ENCODE results near the gene ASIC3.

The ASIC3 gene

DNA sequence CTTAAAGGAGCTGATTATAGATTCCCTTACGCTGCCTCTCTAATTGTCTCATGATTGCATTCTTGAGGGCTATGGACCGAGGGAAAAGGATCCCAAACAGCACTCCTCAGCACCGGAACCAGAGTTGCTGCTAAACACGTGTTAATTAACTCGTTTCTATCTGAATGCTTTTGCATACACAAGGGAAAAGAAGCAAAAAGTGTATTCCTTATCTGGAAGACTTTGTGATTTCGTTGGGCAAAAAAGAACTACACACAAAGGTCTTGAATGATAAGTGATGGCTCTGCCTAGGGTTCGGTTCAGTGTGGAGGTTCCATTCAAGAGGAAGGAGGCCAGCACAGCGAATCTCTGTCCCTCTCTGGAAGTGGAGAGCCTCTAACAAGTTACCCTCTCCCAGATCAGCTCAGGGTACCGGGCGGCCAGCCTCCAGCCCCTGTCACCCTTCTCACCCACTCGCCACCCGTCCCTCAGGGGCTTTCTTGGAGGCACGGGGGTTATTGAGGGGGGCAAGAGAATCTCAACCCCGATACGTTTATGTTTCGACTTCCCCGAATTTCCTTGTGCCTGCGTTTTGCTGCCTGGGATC, 10.5 kb downstream of the ASIC3 start:
- no peak for DNase-seq

DNA sequence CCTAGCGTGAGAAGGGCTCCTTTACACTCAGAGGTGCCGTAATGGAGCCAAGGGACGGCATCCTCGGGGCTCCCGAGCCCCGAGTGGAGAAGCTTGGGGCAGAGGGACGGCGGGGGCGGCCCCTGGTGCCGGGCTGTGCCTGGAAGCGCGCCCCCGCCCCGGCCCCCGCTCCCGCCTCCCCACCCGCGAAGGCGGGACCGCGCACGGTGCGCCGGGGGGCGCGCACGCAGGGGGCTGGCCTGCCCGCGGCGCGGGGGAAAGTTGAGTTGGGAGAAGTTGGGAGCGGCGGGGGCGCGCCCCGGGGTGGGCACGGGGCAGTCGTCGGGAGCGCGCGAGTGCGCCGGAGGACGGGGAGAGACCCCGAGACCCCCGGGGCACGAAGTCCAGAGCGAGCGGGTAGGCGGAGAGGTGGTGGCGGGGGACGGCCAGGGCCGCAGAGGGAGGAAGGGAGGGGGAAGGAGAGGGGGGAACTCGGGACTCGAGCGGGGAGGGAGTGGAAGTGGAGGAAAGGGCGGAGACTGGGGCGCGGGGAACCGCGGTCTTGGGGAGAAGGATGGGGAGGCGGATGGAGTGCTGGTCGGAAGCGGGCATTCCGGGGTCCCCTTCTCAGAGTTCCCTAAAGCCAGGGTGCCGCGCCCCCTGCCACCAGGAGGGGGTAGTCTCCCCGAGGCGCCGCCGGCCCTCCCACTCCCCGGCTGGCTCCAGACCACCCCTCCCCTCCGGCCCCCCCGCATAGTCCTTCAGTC, 11.2 kb downstream of the ASIC3 start, which contains the start of gene SLC4A2:
SLC4A2 (plus strand) TSS at position 223 of the 746 bp plus-strand sequence. CDS start 2,399 bp downstream, outside the sequence.
- DNase-seq, result no peak

DNA sequence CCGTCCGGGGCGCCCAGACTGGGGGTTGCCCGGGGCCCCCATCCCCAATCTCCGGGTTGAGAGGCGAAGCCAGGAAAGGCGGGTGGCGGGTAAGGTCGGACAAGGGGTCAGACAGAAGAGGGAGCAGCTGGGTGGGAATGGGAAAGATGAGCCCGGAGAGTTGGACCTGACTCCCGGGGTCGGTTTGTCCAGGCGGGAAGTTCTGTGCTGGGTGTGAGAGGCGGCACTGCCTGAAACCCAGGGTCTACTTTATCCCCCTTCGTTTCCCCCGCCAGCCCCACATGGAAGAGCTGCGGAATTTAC, 11.7 kb downstream of the ASIC3 start:
- DNase-seq, result no peak

DNA sequence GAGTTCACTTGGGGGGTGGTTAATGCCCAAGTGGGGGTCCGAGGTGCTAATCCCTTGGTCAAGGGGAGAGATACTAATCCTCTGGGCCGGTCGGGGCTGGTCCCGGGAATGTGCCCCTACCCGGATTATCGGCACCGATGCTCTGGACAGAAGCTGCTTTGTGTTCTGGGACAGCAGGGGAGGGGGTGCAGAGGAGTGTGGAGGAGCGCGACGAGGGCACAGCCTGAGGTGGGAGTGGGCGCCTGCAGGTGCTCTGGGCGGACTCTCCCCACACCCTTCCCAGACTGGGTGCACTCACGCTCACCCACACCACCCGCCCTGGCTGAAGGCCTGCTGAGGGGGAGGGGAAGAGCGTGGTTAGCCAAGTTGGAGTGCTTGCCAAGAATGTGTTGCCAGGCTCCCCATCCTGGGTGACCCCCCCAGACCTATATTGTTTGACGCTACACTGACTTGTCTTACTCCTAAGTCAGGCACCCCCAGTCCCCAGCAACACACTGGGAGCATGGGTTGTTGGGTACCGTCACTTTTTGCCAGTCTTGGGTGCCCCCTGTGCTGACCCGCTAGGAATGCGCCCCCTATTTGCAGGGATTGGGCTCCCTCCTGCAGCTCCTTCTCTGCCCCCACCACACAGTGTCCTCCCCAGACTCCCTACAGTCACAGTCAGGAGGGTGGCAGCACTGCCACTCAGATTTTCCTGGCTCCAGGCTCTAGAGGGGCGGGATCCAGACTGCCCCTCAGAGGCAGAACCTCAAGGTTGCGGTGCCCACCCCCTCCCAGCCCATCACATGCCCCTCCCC, 12.3 kb downstream of the ASIC3 start:
- DNase-seq, result no peak

DNA sequence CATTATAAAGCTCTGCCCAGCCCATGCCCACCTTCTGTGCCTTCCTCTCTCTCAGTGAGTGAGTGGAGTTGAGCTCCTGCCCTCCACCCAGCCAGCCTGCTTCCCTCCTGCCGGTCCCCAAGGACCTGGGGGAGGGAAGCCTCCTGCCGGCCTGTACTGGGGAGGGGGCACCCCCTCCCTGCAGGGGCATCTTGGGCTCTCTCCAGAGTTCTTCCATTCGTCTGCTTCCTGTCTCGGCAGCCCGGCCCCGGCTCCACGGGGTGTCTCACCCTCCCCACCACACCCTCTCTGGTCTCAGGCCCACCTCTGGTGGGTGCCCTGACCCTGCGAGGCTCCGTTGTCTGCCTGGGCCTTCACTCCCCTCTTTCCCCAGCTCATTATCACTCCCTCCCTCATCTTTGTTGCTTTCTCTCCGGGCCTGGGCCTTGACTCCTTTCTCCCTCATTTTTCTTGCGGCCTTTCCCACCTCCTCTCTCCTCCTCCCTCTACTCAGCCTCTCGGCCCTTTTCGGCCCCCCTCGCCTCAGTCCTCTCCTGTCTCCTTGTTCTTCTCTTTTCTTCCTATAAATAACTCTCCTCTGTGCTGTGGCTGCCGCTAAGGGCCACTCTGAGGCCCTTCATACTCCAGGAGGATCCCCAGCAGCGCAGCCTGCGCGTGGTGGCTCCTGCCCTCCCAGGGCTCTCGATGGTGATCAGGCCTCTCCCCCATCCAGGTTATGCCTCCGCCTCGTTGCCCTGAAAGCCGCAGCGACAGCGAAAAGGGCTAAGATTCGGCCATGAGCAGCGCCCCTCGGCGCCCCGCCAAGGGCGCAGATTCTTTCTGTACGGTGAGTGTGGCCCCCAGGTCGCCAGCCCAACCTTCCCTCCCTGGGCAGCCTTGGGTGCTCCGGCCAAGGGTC, 13.1 kb downstream of the ASIC3 start:
- DNase-seq, result no peak

DNA sequence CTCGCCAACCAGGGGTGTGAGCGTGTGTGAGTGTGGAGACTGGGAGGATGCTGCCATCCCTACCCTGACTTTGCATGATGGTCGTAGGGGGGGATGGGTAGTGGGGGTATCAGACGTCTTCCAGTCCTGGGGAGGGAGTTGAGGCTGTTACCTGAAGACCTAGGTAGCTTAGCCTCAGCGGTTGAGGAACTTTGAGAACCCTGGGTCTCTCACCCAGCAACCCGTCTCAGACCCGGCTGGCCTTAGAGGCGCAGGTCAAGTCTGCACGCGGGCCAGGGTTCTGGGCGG, 13.7 kb downstream of the ASIC3 start:
- no peak for DNase-seq

DNA sequence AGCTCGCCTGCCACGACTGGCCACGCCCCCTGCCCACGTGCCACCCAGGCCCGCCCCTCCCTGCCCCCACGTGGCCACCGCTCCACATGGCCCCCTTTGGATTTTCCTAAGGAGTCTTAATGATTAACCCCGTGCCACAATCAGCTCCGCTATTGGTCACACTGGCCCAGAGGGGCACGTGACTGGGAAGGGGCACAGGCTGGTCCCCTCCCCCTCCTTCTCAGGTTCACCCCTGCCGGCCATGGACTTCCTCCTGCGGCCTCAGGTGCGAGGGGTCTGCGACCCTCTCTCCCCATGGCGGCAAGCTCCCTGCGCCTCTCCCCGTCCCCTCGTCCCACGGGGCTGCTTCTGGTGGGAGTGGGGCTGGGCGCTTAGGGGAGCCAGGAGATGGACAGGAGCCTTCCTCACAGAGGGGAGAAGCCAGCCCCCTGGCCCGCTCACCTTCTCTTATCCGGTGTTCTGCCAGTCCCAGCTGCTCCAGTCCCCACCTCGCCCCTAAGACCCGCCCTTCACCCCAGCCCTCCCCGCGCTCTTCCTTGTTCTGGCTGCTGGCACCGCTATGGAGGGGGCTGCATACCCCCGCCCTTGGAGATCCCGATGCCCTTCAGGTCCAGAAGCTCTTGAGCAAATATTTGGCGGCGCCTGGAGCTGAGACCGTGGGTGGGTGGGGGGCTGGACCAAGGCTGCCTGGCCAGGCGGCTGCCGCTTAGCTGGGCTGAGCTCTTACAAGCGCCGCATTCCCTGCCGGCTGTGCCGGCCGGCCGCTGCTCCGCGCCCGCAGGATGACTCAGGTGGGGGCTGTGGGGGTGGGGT, 14.3 kb downstream of the ASIC3 start:
- no peak for DNase-seq

DNA sequence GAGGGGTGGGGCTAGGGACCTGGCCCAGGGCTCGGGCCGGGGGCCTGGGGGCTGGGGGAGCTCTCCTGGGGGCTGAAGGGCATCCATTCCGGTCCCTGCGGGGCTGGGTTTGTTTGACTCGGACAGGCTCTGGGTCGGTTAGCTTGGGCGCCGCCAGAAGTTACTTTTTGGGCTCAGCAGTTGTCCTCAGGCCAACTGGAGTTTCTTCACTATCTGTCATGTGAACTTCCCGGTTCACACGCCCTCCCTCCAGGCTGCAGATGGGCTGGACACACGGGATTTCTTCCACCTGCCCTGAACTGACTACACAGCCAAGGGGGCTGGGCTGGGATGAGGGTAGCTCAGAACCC, 14.9 kb downstream of the ASIC3 start:
- DNase-seq, result no peak

DNA sequence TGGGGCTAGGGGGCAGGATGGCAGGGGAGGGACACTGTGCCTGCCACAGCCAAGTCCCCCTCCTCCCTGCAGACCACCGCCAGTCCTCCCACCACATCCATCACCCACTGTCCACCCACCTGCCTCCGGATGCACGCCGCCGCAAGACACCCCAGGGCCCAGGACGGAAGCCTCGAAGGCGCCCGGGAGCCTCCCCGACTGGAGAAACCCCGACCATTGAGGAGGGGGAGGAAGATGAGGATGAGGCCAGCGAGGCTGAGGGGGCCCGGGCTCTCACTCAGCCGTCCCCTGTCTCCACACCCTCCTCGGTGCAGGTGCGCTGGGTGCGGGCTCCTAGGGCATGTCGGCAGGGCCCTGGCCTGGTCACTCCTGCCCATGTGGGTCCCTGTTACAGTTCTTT, 16.1 kb downstream of the ASIC3 start:
- DNase-seq, result no peak

DNA sequence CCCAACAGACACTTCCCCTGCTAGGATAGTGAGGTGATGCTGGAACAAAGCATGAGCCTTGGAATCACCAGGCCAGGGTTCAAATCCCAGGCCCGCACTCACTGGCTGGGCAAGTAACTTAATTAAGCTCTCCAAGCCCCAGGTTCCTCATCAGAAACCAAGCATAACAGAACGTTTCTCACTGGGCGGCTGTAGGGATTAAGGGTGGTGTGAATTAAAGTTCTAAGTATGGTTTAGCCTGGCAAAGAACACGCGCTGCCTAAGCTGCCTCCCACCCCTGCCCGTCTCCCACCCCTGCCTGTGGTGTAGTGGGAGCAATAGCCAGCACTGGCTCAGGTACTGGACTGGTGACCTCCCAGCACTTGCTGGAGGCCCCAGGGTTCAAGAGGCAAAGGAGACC, 16.7 kb downstream of the ASIC3 start:
- DNase-seq, result no peak

DNA sequence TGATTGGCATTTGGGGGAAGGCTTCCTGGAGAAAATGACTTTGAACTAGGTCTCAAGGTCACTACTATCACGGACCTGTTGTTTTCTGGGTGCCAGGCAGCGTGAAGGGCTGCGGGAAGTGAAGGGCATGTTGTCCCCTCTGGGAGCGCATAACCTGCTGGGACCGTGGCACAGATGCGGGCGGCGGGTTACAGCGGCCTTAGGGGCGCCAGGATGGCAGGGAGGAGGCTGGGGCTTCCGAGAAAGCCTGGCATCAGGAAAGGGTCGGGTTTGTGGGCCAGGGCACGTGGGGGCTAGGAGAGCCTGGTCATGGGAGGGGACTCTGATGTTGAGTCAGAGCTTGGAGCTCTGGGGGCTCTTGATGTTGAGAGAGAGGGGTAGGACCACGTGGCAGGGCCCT, 17.2 kb downstream of the ASIC3 start:
- no peak for DNase-seq

DNA sequence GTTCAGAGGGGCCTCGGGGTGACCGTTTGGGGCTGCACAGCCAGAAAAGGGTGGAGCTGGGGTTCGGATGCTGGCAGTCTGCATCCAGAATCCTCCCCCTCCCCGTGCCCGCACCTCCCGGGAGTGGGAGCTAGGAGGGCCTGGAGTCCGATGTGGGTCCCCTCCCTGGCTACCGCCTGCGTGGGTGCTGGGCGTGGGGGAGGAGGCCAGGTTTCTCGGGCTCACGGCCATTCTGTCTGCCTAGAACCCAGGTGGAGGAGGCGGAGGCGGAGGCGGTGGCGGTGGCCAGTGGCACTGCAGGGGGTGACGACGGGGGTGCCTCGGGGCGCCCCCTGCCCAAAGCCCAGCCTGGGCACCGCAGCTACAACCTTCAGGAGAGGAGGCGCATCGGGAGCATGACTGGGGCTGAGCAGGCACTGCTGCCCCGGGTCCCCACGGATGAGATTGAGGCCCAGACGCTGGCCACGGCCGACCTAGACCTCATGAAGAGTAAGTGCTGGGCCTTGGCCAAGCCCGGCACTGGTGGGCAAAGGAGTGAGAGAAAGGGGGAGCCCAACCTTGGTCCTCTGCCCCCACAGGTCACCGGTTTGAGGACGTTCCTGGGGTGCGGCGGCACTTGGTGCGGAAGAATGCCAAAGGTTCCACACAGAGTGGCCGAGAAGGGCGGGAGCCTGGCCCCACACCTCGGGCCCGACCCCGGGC, 18.1 kb downstream of the ASIC3 start:
- DNase-seq, result no peak

DNA sequence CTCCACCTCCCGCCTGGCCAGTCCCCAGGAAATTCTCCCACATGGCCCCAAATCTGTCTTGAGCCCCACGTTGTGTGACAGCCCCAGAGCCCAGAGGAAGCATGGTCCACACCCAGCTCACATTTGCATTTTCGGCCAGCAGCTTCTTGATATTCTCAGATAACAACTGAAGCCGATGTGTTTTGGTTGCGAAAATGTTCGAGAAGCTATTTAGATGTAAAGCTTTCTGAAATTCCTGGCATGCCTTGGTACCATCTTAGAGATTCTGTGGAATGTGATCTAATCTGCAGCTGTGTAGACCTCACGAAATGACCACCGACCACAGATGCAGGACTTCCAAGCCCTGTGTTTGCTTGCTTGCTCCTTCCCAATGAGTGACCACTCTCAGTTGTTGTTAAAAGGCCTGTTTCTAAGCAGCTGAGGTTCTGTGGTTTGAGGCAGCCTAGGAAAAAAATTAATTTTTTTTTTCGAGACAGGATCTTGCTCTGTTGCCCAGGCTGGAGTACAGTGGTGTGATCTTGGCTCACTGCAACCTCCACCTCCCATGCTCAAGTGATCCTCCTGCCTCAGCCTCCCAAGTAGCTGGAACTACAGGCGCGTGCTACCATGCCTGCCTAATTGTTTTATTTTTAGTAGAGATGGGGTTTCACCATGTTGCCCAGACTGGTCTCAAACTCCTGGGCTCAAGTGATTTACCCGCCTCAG, 19.9 kb downstream of the ASIC3 start:
- no peak for DNase-seq

DNA sequence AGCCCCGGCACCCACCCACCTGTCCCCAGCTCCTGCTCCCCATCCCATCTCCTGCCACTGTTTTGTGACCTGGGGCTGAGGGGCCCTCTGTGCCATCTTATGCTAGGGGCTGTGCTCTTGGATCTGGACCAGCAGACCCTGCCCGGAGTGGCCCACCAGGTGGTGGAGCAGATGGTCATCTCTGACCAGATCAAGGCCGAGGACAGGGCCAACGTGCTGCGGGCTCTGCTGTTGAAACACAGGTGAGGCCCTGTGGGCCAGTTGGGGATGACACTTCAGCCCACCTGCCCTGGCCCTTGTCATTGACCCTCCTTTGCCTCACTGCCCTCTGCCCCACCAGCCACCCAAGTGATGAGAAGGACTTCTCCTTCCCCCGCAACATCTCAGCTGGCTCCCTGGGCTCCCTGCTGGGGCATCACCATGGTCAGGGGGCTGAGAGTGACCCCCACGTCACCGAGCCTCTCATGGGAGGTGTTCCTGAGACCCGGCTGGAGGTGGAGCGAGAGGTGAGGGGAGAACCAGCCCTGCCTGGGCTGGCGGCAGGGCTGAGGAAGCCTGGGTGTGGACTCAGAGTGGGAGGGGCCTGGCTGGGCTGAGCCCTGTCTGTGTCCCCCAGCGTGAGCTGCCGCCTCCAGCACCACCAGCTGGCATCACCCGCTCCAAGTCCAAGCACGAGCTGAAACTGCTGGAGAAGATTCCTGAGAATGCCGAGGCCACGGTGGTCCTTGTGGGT, 21.7 kb downstream of the ASIC3 start:
- DNase-seq, result no peak

DNA sequence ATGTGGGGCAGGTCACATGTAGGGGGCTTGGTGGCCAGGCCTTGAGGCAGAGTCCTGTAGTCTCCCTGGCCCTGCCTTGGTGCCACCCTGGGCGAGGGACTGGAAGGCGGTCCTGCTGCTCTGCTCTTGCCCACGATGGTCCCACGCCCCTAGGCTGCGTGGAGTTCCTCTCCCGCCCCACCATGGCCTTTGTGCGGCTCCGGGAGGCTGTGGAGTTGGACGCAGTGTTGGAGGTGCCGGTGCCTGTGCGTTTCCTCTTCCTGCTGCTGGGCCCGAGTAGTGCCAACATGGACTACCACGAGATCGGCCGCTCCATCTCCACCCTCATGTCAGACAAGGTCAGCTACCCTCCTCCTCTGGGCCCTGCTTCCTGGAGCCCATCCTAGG, 22.2 kb downstream of the ASIC3 start:
- no peak for DNase-seq

DNA sequence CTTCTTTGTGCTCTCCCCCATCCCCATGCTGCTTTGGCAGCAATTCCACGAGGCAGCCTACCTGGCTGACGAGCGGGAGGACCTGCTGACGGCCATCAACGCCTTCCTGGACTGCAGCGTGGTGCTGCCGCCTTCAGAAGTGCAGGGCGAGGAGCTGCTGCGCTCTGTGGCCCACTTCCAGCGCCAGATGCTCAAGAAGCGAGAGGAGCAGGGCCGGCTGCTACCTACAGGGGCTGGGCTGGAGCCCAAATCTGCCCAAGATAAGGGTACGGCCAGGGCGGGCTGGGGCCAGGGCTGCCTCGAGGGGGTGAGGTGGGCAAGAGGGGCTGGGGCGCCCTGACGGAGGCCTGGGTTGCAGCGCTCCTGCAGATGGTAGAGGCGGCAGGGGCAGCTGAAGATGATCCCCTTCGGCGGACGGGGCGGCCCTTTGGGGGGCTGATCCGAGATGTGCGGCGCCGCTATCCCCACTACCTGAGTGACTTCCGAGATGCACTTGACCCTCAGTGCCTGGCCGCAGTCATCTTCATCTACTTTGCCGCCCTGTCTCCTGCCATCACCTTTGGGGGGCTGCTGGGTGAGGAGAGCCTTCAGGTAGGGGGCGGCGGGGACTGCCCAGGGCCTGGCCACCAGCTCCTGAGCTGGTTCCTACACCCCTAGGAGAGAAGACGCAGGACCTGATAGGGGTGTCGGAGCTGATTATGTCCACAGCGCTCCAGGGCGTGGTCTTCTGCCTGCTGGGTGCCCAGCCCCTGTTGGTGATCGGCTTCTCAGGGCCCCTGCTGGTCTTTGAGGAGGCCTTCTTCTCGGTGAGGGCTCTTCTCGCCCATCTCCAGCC, 22.9 kb downstream of the ASIC3 start:
- DNase-seq, result no peak

DNA sequence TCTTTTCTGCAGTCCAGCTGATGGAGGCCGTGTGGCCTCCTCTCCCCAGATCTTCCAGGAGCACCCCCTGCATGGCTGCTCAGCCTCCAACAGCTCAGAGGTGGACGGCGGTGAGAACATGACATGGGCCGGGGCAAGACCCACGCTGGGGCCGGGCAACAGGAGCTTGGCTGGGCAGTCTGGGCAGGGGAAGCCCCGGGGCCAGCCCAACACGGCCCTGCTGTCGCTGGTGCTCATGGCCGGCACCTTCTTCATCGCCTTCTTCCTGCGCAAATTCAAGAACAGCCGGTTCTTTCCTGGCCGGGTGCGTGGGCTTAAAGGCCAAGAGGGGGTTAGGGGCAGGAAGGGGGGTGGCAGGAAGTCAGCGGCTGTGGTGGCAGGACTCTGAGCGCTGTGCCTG, 25.7 kb downstream of the ASIC3 start:
- no peak for DNase-seq

DNA sequence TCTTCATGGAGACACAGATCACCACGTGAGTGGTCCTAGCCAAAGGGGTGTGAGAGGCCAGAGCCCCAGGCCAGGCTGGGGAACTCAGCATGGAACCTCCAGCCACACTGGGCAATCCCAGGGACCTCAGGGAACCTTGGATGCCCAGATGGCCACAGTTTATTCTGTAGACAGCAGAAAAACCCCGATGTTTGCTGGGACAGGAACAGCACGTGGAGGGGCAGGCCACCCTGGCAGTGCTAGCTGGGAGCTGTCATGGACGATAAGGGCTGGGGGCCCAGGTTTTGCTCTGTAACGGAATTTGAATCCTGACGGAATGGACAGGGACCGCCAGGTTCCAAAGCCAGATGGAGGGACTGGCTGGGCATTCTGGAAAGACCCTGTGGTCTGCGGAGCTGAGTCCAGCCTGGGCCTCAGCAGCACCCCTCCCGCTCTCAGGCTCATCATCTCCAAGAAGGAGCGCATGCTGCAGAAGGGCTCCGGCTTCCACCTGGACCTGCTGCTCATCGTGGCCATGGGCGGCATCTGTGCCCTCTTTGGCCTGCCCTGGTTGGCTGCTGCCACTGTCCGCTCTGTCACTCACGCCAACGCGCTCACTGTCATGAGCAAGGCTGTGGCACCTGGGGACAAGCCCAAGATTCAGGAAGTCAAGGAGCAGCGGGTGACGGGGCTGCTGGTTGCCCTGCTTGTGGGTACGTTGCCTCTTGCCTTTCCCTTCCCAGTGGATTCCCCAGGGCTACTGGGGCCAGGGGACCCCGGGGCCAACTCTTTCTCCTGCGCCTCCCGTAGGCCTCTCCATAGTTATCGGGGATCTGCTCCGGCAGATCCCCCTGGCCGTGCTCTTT, 26.7 kb downstream of the ASIC3 start:
- DNase-seq, result no peak

DNA sequence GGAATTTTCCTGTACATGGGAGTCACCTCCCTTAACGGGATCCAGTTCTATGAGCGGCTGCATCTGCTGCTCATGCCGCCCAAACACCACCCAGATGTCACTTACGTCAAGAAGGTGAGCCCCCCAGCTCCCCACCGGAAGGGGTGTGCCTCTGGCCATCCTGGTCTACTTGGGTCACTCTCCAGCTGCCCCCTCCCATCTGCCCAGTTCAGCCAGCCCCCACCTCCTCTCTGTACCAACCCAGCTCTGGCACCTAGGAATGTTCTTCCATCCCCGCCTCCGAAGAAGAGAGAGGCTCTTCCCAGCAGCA, 27.3 kb downstream of the ASIC3 start:
- no peak for DNase-seq

Data from NCI-H524 treated with DMSO at 0.1 percent for 48 hours (cell line).